GM21423 (cell line): ENCODE results near the gene TEK.
"Not testable (repeated sequence)": the region's sequence is repeated elsewhere in the genome, so short reads cannot be mapped to it uniquely, and the experiment has no call there.

Experiments used
- ATAC-seq: cut with Tn5 transposase; IDR thresholded peaks from one replicate; pipeline ENCODE4 v1.9.1; 2021; ENCODE audit warnings: mild to moderate bottlenecking, moderate library complexity; ENCODE audit not compliant: unreplicated experiment

The TEK gene

GRCh38 chr9:27108981-27109541 lies at the start of gene TEK:
TSS of gene TEK (plus strand) at chr9:27109225. CDS start at chr9:27109591, 366 bp downstream.
- no peak for ATAC-seq

GRCh38 chr9:27059412-27059811 lies 49.6 kb upstream of the TEK start:
- ATAC-seq, result no peak

DNA sequence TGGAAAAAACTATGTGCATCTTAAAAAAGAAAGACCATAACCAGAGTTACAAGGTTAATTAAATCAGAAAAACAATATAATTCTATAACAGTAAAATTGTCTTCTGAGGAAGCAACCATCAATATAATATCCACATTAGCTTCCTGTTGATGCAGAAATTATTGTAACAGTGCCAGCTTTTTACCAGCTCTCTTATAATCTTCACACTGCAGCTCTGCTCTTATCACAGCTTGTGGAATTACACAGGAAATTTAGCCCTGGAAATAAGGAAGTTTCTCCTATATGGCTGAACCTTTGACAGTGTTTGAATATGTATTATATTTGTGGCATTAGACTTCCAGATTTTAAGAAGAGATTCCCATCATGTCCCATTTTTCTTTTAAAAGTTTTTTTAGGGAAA lies 49.1 kb upstream of the TEK start:
- no peak for ATAC-seq

DNA sequence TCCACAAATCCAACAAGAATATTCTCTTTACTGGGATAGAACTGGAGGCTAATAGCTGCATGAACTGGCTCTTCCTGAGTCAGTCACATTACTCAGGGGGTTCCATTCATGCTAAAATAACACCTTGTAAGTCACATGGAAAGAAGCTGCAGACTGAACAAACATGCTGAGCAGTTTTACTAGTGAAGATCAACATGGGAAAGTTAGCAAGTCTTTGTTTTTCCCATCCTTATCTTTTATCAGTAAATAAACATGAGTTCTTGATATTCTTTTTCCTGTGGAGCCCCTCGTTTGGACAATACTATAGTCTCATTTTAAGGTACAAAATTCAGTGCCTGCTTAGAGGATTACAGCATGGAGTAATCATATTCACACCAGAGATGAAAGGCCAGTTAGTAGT lies 43.7 kb upstream of the TEK start:
- ATAC-seq, result no peak

DNA sequence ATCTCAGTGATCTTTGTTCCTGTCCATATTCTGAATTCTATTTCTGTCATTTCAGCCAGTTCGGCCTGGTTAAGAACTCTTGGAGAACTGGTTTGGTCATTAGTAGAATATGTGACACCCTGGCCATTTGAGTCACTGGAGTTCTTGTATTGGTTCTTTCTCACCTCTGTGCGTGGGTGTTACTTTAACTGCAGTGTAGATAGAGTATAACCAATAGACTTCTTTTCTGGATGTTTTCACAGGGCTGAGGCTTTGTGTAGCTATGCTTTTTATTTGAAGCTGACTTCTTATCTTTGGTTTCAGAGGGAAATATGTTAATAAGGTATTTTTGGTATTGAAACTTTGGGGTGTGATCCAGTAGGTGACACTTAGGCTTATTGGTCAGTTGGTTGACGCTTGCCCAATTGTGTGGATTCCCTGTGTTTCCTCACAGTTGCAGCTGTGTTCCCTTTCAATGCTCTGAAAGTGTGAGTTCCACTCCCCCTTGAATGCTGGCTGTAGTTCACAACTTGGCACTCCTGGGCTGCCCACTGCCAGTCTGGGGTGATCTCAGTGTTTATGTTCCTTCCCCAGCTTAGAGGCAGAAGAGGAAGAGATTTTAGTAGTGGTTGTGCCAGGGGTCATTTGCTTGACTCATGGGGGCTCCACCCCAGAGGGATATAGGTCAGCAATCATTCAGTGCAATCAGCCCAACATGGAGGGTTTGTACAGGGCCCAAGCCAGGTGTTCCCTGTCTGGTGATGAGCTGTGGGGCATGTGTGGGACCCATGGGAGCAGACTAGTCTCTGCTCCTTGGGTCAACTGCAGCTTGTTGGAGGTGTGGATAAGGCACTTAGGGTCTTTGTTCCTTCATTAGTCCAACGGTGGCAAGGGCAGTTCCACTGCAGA lies 34.9 kb upstream of the TEK start:
- ATAC-seq, result no peak

DNA sequence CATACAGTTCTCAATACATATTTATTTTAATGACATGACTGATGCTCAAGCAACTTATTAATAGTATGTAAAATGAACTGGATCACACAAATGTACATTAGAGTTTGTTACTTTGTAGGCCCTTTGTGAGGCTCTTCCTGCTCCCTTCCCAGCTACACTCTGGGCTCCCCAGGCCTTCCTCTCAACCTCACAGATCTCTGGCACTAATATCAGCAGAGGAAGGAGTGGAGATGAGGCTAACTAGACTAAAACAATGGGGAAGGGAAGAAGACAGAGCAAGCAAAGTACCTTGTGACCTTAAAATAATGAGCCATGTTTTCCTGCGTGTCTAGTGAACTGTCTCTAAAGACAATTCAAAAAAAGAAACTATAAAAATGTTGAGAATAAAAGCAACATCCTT lies 30.3 kb upstream of the TEK start:
- ATAC-seq, result no peak

GRCh38 chr9:27085456-27085855 lies 23.6 kb upstream of the TEK start:
- ATAC-seq, result no peak

GRCh38 chr9:27086818-27087680 lies 22.0 kb upstream of the TEK start:
- no peak for ATAC-seq

- no peak for ATAC-seq
Measured at GRCh38 chr9:27088981-27089380, 20.0 kb upstream of the TEK start.

- no peak for ATAC-seq
Measured at GRCh38 chr9:27089706-27090105, 19.3 kb upstream of the TEK start.

GRCh38 chr9:27090231-27090630 lies 18.8 kb upstream of the TEK start:
- ATAC-seq, result no peak

GRCh38 chr9:27090711-27091110 lies 18.3 kb upstream of the TEK start:
- ATAC-seq, result no peak

DNA sequence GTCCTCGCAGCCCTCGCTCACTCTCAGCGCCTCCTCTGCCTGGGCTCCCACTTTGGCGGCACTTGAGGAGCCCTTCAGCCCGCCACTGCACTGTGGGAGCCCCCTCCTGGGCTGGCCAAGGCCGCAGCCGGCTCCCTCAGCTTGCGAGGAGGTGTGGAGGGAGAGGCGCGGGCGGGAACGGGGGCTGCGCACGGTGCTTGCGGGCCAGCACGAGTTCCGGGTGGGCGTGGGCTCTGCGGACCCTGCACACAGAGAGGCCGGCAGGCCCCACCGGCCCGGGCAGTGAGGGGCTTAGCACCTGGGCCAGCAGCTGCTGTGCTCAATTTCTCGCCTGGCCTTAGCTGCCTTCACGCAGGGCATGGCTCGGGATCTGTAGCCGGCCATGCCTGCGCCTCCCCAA lies 16.5 kb upstream of the TEK start:
- ATAC-seq, result not testable (repeated sequence)

- not testable (repeated sequence) for ATAC-seq
Measured at GRCh38 chr9:27093384-27094067, 15.5 kb upstream of the TEK start.

- no peak for ATAC-seq
Measured at GRCh38 chr9:27094640-27095298, 14.3 kb upstream of the TEK start.

DNA sequence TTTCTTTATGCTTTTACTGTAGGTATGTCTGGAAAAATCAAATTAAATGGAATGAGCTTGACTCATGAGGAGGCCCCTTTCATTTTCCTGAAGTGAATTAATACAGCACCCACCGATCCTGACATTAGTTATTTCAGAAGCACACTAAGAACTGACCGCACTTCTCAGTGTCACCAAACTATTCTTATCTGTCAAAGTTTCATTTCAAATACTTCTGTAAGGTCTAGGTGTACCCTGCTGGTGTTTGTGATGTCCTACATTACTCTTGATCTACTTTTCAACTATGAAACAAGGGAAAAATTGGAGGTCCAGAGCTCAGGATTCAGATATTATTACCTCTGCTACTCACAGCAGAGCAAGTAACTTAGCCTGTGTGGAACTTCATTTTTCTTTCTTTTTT lies 1.8 kb upstream of the TEK start:
- ATAC-seq, result no peak

DNA sequence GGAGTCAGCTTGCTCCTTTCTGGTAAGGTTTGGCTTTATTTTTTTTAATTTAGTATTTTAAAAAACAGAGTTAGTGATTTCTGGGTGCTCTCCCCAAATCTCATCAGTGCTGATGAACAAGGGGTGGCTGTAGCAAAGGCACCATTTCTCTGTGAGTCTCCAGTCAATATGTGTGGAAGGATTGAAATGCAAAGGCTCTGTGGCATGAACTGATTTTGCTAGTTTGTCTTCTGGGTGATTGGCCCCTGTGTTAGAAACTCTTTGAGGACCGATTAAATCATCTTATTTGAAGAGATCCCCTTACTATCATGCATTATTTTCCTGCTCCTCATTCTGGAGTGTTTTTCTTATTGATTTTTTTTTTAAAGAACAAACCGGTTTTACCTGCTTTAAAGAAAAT lies 596 bp downstream of the TEK start:
- no peak for ATAC-seq

DNA sequence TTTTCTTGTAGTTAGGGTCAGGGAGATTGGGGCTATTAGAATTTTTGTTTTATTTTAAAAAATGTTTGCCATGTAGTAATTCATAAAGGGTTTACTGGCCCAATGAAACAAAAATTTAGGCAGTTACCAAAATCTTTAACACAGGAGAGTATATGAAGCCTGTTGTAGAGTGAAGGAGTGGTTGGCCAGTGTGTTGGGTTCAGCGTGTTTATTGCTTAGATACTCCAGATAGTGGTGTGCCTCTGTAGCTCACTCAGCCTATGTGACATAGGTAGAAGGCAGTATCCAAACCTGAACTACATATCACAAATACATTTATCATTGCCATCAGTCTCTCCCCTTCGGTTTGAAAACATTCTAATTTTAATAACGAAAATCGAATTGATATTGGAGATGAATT lies 1.2 kb downstream of the TEK start:
- no peak for ATAC-seq

DNA sequence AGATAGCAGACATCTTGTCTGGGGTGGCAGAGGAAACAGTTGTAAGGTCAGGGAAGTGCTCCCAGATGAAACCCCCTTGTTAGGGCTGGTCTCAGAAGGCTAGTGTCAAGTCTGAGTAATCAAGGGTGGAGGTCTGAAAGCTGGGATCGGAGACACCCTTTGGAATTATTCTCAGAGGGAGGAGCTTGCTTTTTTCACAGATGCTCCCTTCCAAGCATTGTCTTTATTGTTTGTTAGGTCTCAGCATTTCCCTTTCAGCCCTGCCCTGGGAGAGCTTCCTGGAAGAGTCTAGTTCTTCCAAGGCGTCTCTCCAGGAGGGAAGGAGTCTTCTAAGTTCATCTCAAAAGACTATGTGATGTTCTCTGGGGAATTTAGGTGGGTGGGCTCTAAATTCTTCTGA lies 3.2 kb downstream of the TEK start:
- no peak for ATAC-seq

GRCh38 chr9:27117489-27118135 lies 8.6 kb downstream of the TEK start:
- ATAC-seq, result no peak
